Activated CD4-positive, alpha-beta T cell treated with anti-CD3 and anti-CD28 coated beads for 48 hours (primary cell): ENCODE data around the gene CDT1.
"Not testable (repeated sequence)": the region's sequence is repeated elsewhere in the genome, so short reads cannot be mapped to it uniquely, and the experiment has no call there.

ENCODE experiments used
- DNase-seq: peaks from one replicate; pipeline ENCODE4 v3.0.0-alpha.2; 2020

The CDT1 gene

DNA sequence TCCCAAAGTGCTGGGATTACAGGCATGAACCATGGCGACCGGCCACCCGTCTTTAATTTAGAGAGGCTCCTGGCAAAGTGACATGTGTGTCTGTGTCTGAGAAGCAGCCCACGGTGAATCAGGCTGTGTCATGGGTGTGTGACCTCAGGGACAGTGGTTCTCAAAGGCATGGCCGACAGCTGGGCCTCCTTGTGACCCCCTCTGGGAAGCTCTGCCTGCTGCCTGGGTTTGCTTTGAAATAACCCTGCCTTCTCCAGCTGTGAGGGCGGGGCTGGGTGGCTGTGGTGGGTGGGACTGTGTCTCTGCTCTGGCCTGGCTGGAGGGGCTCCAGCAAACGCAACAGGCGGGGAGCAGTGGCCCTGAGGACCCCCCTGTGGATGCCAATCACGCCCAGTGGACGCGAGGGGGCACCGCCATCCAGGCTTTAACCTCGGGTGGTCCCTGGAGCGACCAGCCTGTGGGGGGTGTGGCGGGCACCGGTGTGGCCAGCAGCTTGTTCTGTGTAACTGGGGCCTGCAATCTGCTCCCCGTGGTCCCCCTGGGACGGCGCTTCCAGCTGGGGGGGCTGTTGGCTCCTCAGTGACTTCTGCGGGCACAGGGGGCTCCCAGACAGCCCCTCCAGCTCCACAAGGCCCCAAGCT, 16.9 kb downstream of the CDT1 start:
- no peak for DNase-seq

DNA sequence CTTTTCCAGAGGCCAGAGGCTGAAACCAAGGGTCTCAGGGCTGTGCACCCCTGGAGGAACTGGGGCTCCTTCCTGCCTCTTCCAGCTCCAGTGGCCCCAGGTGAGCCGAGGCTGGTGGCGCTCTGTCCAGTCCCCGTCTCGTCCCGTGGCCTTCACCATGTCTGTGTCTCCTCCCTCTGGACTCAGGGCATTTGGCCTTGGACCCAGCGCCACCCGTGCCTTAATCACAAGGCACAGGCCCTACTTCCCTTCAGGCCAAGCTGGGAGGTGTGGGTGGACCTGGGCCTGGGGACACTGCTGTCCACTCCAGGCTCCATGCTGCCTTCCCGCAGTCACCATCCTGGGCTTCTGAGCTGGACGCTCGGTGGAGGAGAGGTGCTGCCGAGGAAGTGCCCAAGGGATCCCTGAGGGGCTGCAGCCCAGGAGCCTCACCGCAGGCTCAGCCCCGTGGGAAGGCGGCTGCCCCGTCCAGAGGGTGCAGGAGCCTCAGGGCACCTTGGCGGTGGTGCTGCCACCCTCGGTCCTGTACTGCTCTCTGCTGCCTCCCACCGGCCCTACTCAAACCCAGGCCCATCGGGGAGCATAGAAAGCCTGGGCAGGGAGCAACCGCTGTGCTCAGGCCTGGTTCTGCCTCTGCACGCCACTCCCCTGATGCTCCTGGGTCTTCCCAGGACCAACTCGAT, 17.7 kb downstream of the CDT1 start:
- DNase-seq: no peak

DNA sequence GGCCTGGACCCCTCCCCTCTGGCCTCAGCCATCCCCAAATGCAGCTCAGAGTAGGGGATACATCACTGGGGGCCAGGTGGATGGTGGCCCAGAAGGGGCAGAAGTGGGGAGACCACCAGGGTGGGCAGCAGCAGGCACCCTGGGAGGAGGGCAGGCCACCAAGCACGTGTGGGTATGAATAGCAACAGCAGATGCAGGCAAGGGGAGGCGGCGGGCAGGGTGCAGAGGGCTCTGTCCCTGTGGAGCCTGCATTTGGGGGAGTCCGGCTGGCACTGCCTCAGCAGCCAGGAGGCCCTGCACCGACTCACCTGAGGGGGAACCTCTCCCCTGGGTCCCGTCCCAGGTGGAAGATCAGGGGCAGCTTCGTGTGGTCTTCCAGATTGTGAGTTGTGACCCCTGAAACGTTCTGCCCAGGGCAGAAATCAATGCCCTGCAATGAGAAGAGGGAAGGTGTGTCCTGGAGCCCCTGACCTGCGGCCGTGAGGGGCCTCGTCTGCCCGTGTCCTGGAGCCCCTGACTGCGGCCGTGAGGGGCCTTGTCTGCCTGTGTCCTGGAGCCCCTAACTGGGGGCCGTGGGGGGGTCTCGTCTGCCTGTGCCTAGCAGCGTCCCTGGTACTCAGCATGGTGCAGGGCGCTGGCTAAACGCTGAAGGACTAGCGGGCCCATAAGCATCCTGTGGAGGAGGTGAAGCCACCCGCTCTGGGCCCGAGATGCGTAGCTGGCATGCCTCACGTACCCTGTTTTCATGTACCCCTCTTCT, 18.9 kb downstream of the CDT1 start:
- no peak for DNase-seq

DNA sequence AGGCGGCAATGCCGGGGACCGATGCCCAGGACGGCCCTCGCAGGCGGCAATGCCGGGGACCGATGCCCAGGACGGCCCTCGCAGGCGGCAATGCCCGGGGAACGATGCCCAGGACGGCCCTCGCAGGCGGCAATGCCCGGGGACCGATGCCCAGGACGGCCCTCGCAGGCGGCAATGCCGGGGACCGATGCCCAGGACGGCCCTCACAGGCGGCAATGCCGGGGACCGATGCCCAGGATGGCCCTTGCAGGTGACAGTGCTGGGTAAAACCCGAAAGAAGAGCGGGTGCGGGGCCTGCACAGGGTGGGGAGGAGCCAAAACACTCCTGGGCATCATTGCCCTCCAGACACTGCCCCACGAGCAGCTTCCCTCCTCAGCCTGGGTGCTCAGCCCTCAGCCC, 20.1 kb downstream of the CDT1 start:
- DNase-seq: not testable (repeated sequence)

DNA sequence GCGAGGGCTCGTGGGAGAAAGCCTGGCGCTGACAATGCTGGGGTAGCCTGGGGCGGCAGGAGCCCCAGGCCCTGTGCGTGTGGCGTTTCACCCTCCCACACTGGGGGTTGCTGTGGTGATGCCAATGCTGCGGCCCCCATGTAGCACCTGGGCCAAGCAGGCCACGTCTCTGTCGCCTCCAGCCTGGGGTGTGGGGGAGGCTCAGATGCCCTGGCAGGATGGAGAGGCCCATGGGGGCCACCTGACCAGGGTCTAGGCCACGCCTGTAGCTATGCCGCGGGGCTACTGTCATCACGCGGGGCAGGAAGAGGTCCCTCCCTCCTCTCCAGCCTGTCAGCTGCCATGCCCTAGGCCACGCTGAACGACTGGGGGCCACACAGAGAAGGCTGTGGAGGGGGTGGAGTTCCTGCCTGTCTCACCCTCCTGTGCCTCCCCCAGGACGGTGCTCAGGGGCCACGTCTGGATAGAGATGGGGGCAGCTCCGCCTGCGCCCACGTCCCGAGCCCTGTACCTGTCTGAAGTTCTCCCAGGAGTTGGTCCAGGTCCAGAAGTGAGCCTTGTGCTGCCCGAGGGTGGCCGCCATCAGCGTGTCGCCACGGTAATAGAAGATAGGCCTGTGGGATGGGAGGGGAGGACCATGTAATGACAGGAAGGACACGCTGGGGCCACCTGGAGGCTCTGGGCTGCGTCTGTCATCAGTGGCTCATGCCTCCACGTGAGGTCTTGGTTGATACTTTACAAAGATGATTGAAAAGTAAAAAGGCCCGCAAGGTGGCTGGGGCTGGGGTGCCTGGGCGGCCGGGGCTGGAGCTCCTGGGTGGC, 20.9 kb downstream of the CDT1 start:
- no peak for DNase-seq

DNA sequence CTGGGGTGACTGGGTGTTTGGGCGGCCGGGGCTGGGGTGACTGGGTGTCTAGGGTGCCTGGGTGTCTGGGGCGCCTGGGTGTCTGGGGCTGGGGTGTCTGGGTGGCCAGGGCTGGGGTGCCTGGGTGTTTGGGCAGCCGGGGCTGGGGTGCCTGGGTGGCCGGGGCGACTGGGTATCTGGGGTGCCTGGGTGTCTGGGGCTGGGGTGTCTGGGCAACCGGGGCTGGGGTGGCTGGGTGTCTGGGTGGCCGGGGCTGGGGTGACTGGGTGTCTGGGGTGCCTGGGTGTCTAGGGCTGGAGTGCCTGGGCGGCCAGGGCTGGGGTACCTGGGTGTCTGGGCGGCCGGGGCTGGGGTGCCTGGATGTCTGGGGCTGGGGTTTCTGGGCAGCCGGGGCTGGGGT, 21.6 kb downstream of the CDT1 start:
- no peak for DNase-seq

DNA sequence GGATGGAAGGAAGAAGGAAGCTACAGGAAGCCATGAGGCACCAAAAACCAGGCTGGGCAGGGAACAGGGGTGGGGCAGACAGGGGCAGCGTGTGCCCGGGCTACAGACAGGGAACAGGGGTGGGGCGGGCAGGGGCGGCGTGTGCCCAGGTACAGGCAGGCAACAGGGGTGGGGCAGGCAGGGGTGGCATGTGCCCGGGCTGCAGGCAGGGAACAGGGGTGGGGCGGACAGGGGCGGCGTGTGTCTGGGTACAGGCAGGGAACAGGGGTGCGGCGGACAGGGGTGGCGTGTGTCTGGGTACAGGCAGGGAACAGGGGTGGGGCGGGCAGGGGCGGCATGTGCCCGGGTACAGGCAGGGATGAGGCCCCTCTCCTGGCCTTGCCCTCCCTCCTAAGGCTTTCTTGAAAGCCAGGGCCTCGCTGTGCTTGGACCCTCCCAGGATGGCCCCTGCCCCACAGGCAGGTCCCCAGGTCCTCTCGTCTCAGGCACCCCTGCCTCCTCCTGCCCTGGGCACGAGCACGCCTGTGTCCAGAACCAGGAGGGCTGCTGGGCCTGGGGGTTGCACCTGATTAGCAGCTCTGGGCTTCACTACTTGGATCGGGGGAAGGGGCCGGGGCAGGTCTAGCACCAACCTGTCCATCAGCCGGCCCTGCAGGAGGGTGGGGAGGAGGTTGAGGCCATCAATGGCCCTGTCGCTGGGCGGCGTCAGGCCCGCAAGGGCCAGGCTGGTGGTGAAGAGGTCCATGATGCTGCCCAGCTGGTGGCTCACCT, 22.7 kb downstream of the CDT1 start:
- DNase-seq: no peak

DNA sequence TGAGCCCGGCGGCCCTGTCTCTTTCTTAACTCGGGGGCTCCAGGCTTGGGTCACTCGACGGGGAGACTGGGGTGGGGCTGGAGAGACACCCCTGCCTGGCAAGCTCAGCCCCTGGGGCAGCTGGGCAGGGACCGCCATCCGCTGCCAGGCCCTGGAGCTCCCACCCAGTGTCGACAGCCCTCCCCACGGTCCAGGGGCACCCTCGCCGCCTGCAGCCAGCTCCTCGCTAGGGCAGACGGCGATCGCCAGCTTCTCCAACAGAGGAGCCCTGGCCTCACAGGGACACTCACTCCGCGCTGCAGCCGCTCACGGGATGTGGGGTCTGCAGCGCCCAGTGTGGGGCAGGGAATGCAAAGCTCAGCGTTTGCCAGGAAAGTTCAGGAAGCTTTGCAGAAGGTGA, 24.1 kb downstream of the CDT1 start:
- DNase-seq: no peak

DNA sequence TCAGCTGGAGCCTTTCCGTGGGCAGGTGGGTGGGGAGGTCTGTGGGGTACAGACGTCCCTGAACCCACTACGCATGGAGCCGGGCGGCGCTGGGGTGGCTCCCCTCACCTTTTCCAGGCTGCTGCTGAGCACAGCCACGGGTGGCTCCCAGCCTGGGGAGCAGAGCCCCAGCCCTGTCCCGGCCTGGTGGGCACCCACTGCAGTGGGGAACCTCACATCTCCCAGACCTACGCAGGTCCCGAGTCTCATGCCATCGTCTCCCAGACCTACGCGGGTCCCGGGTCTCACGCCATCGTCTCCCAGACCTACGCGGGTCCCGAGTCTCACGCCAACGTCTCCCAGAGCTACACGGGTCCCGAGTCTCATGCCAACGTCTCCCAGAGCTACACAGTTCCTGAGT, 25.1 kb downstream of the CDT1 start:
- DNase-seq: no peak

DNA sequence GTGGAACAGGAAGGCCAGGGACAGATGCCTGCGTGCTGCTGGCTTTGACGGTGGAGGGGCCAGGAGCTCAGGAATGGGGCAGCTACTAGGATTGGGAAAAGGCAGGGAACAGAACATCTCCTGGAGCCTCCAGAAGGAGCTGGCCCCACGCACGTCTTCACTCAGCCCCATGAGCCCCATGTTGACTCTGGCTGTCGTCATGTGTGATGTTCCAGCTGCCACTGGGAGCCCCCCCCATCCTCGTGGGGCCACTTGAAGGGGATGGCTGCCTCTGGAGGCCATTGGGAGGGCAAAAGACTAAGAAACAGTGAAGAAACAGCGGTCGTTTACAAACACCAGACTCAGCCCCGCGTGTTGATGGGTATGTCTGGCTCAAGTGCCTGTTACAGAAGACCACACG, 26.7 kb downstream of the CDT1 start:
- no peak for DNase-seq

DNA sequence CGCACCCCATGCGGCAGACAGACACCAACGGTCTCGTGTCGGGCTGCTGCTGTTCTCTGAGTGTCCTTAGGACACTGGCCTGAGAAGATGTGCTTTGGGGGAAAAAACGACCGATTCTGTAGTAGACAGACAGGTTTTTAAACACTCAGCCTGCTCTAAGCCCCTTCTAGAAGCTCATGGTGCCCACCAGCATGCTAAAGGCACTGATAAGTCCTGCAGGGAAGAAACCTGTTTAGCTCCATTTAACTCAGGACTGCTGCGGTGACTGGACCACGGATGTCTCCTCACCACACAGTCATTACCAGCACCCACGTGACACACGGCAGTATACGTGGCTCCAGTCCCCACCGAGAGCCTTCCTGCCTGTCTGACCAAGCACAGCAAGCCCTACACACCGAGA, 27.2 kb downstream of the CDT1 start:
- DNase-seq: no peak

DNA sequence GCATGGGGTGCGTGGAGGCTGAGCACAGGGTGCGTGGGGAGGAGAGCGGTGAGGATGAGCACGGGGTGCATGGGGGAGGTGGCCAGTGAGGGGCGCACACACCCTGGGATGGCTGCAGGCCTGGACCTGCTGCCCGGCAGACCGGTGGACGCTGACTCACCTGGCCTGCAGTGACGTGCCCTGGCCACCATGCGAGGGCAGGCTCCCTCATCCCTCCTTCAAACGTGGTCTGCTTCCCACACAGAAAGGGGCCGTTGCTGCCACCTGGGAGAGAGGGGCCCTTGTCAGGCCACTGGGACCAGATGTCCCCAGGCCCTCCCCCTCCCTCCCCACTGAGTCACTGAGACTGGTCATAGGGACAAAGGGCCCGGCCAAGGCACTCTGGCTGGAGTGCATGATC, 28.2 kb downstream of the CDT1 start:
- no peak for DNase-seq

DNA sequence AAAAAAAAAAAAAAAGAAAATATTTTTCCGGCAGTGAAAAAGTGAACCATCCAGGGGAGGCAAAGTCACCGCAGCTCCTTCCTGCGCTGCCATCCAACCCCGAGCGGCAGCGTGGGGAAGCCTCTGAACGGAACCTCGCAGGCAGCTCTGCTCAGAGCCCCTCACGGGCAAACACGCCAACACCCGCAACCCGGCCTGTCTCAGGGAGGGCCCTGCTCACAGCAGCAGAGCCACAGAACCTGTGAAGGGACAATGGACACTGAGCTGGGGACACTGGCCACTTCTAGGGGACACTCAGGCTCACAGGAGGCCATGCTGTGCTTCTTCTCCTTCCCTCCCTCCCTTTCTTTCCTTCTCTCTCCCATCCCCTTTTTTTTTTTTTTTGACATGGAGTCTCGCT, 29.5 kb downstream of the CDT1 start:
- no peak for DNase-seq

DNA sequence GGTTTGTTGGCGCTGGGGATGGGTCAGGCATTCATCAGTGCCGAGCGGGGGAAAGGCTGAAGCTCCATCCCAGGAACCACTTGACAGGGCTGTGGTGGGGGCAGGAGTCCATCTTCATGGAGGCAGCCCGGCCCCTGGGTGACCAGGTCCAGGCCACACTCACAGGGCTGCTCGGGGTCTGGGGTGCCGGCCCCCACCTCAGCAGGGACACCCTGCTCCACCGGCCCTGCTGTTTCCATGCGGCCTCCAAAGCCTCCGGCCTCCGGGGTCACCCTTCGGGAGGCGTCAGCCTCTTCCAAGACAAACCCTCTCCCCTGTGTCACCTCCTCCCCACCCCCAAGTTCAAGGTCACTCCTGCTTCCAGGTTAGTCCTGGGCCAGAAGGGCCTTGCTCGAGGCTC, 31.1 kb downstream of the CDT1 start:
- DNase-seq: no peak

DNA sequence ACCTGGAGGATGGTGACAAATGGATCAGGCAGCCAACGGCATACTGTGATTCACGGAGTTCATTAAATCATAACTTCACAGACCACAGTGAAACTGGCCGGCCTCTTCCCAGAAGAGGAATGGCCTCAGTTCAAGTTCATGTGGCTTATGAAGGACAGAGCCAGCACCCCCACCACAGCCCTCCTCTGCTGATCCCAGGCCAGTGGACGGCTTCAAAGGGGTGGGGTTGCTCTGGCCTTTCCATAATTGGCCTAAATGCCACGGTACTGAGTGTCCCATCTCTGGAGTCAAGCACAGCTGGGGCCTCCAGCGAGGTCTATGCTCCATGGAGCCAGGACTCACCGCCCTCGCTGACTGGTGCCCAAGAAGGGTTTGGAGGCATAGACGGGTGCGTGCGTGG, 31.8 kb downstream of the CDT1 start:
- DNase-seq: no peak

DNA sequence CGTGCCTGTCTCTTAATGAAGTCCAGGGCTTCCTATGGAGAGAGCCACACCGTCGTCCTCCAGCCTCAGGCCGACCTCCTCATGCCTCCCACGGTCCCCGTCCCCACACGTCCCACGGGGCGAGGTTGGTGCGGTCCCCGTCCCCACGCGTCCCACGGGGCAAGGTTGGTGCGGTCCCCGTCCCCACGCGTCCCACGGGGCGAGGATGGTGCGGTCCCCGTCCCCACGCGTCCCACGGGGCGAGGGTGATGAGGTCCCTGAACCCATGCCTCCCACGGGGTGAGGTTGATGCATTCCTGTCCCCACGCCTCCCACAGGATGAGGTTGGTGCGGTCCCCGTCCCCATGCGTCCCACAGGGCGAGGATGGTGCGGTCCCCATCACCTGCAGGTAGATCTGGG, 32.2 kb downstream of the CDT1 start:
- no peak for DNase-seq

DNA sequence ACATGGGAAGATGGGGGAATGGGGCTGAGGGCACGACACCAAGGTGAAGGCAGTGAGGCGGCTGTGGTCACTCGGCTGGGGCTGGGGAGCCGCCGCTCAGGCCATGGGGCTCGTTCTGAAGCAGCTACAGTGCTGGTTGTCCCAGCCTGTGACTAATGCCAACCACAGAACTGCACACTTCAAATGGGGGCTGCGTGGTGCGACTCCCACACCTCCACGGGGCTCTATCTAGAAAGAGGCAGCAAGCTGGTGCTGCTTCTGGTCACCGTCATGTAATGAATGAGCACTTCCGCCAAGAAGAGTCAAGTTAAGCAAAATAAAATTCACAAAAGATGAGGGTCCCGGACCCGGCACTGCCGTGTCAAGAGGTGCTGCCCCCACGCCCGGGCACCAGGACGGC, 33.2 kb downstream of the CDT1 start:
- no peak for DNase-seq

DNA sequence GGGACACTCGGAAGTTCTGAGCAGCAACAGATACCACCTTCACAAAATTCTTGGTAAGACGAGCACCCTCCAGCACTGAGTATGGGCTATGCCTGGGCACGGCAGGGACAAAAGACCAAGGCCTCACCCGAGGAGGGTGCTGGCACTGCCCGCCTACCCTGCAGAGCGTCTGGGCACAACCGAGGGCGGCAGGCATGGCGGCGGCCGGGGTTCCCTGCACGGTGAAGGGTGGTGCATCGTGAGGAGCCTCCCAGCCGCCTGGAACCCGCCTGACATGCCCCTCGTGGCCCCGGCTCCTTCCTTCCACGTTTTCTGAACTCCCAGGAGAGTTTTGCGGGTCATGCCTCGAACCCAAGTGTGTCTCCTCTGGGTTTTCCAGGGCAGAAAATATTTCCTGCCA, 34.2 kb downstream of the CDT1 start:
- DNase-seq: no peak

DNA sequence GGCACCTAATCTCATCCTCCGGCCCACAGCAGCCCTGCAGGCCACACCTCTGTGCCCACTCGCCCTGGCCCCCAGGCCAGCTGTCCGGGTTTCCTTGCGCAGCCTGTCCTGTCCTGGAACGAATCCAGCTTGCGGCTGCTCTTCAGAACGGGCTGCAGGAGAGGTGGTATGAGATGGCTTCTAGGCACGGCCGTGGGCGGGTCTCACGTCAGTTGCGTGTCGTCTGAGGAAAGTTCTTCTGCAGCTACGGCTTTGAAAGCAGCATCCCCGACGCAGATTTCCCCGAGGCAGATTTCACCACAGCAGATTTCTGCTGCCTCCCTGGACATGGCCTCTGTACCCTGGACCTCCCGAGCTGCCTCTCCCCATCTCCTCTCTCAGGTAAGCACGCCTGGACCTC, 35.0 kb downstream of the CDT1 start:
- no peak for DNase-seq

DNA sequence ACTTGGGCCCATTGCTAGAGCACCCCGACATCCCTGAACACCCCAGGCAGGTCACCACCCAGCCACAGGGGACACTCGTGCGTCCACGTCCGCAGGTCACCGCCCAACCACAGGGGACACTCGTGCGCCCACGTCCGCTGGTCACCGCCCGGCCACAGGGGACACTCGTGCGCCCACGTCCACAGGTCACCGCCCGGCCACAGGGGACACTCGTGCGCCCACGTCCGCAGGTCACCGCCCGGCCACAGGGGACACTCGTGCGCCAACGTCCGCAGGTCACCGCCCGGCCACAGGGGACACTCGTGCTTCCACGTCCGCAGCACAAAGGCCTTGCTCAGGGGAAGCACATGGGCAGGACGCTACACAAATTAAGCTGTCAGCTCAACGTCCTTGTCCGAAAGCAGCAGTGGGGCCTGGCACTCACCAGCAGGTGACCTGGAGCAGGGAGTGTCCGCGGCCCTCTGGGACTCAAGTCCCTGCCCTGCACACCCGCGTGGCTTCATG, 35.5 kb downstream of the CDT1 start:
- DNase-seq: no peak

DNA sequence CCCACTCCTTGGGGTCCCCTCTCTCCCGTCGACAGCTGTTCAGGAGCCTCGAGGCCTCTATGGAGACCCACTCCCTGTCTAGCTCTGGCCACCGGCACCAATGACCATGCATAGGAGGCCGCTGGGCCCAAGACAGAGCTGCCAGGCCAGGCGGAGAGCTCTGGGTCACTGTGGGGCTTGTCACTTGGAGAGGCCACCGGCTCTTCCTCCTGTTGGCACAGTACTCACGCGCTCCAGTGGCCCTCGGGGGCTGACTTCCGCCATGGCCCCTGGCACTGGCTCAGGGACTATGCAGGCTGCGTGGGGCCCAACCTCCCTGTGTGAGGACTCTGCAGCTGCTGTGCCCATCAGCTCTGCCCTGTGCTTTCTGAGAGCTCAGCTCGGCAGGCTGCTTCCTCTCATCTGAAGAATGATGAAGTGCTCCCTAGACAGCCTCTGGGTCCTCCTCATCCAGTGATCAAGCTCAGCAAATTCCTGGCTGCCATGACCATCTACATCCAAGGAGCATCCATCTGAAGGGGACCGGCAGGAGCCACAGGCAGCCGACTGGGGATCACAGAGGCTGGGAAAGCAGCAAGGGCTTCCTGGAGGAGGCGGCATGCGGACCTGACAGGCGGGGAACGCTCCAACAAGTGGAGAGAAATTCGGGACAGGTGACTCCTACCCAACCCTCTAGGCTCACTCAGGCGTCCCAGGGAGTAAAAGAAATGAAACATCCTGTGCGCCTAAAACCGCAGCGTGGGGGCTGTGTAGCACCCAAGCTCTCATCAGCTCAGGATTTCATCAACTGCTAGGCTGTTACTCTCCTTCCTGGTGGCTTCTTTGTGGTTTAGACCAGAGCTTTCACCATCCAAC, 36.4 kb downstream of the CDT1 start:
- DNase-seq: no peak
